ENCODE data around the gene C9orf40. TPM values are rescaled to one million over a fixed set of nuclear protein-coding genes. Genes with fewer than 3 reads are reported as not detected.
A peak's percentile ranks its signal among the peaks of the same experiment; 100 is the strongest.

Gene C9orf40, protein sequence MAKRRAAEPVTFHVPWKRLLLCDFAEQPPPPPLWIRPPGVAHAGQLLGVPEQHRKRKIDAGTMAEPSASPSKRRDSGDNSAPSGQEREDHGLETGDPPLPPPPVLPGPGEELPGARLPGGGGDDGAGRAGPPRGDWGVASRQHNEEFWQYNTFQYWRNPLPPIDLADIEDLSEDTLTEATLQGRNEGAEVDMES
- 2.0 TPM for total RNA-seq

DNA sequence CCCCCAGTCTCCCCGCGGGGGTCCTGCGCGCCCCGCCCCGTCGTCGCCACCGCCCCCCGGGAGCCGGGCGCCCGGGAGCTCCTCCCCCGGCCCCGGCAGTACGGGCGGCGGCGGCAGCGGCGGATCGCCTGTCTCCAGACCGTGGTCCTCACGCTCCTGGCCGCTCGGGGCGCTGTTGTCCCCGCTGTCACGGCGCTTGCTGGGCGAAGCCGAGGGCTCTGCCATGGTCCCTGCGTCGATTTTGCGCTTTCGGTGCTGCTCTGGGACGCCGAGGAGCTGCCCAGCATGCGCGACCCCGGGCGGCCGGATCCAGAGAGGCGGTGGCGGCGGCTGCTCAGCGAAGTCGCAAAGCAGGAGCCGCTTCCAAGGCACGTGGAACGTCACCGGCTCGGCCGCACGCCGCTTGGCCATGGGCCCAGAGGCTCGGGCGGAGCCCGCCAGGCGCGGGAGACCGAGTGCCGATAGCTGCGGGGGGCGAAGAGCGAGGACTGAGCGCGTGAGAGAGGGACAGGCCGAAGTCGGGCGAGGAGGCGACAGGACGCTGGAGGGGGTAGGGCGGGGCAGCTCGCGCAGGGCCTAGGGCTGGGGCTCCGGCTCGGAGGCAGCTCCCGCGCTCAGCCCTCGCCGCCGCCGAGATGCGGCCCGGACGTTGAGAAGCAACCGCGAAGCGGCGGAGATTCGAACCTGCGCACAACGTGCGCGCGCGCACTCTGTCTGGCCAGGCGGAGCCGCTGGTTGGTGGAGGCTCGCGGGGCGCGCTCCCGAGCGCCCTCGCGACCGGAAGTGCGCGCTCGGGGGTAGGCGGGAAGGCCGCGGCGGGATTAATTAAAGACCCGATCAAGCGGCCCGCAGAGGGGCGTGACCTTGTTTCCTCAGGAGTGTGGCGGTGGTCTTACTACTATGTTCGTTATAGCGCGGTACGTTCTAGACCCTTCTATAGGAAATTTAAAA lies at the start of gene C9orf40:
TSS of gene C9orf40 (minus strand) at position 712 of the 951 bp plus-strand sequence. CDS start at position 411, 301 bp downstream.
- DNase-seq (ENCODE audit: low spot score) (peak; percentile 90), ATAC-seq (peak; percentile 97)

DNA sequence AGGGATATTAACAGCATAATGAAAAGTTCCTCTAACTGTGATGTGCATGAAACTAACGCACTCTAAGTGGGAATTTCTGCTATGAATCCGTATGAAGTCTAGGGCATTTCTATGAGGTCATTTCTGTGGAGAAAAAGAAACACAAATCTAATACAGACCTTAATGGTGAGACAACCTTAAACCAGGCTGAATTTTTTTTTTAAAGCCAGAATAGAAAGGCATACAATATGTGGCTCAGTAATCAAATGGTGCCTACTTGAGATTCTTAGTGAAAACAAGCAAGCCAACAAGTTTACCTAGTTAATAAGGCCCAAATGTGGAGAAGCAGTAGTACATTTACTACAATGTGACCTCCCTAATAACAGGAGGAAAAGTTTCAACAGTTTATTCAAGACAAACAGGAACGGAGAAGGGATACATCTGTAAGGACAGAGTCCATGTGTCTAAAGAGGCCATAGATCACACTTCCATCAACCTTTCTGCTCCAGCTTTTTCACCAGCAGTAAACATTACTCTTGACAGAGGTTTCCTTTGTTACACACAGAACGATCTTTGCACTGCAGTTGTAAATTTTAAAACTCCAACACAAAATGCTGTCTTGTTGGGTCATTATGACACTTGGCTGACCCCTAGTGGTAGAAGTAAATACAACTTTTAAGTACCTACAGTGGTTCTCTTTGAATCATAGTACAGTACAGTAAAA lies 49.2 kb upstream of the C9orf40 start:
- ATAC-seq (peak; percentile 99), DNase-seq (ENCODE audit: low spot score) (no peak)

DNA sequence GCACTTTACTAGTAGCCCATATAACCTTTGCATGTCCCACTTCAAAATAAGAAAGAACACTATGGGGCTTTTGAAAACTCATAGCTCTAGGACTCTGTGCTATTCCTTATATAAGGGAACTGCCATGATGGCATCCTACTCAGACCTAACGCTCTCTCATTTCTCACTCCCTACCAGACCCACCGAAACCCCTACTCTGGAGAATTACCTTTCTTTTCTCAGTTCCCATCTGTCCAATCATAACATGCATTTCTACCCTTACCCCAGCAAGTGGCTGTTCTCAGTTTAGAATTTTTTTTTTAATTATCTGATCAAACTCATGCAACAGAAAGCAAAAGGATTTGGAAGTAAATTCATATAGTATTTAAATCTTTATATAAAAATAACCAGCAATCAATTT lies 48.1 kb upstream of the C9orf40 start:
- ATAC-seq (no peak), DNase-seq (ENCODE audit: low spot score) (no peak)

DNA sequence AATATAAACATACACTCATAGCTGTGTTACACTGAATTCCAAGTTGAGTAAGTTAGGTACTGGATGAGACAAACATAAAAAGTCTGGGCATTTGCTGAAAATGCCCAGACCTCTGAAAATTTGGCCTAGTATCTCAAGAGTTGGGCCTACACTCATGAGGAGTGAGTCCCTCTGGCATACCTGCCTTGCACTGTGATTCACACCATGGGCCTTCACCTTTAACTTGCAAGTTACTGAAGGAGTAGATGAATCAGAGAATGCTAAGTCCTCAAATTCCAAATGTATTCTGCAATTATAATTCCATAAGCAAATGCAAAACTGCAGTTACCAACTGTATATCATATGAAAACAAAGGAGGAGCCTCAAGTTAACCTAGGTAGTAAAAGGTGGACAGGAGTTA lies 32.3 kb upstream of the C9orf40 start:
- ATAC-seq (no peak), DNase-seq (ENCODE audit: low spot score) (no peak)

DNA sequence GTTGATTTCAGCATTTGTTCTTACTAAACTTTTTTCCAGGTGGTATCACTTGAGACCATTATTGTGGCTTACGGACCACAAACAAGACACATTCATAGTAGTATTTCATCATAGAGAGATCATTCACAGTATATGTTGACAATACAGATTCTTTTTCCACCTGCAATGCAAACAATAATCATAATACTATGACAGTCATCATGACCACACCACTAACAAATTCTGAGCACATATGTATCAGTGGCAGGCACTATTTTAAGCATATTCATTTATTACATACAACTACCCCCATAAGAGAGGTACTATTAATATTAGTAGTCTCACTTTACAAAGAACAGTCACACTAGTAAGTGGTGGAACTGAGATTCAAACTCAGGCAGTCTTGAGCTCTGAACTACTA lies 31.0 kb upstream of the C9orf40 start:
- no peak for ATAC-seq

DNA sequence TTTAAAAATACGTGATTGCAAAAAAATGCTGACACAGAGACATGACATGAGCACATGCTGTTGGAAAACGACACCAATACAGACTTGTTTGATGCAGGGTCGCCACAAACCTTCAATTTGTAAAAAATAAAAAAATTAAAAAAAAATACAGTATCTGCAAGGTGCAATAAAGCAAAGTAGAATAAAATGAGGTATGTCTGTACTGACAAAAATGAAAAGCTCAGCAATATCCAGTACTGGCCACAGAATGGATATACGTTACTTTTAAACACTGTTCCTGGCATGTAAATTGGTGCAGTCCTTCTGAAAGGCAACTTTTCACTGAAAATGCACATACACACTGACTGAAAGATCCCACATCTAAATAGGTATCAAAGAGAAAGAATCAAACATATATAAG lies 27.1 kb upstream of the C9orf40 start:
- ATAC-seq, result no peak
- no peak for DNase-seq (ENCODE audit: low spot score)

More for the DNA sequence above, 31.0 kb upstream of the C9orf40 start:
- no peak for DNase-seq (ENCODE audit: low spot score)

DNA sequence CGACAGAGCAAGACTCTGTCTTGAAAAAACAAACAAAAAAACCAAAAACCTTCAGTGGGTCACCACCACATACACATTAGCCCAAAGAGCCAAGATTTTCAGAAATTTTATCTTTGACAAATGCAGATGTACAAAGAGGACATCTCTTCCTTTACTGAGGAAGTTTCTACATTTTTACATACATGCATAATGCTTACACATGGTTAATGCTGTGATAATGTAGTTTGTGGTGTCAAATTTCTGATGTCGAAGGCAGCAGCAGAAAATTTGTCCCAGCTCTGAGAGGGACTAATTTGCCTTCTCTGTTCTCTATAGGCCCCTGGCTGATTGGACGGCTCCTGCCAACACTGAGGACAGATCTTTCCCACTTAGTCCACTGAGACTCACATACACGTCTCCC lies 24.6 kb upstream of the C9orf40 start:
- DNase-seq (ENCODE audit: low spot score), result no peak
- ATAC-seq, result no peak

DNA sequence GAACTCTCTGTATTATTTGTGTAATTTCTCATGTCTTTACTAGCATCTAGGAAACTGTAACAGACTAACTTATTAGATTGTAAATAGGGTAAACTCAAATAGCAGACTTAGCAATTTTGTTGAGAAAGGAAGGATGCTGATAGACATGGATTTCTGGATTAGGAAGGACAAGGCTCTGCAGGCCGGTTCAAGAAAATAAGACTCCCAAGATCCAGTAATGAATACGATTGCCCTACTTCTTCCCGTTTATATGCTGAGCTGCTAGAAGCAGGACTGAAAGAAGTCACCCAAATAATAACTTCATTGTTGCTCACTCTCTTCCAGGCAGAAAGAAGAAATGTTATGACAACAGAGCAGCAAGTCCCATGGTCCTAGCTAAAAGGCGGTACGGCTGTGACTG lies 22.8 kb upstream of the C9orf40 start:
- no peak for DNase-seq (ENCODE audit: low spot score)
- ATAC-seq, result no peak

DNA sequence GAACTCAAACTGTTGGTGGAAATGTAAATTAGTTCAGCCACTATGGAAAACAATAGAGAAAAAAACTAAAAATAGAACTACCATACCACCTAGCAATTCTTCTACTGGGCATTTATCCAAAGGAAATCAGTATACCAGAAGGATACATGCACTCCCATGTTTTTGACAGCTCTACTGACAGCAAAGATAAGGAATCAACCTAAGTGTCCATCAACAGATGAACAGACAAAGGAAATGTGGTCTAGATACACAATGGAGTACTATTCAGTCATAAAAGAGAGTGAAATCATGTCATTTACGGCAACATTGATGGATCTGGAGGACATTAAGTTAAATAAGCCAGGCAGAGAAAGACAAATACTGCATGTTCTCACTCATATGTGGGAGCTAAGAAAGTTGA lies 21.8 kb upstream of the C9orf40 start:
- ATAC-seq (no peak), DNase-seq (ENCODE audit: low spot score) (no peak)

DNA sequence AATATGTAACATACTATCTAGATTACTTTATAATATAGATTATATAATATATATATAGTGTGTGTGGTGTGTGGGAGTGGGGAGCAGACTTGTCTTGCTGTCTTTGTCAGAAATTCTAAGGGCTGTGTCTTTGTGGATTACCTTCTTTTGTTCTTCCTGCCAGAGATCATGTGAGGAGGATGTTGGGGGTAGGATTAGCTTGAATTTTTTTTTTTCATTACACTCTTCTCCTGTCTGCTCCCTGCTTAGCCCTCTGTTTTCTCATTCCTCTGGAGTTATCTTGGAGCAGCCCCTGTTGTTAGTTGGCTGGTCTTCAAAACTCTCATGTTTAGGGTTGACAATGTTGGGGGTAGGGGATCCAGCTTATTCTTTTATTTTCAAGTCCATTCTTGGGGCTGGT lies 21.0 kb upstream of the C9orf40 start:
- no peak for ATAC-seq
- no peak for DNase-seq (ENCODE audit: low spot score)

DNA sequence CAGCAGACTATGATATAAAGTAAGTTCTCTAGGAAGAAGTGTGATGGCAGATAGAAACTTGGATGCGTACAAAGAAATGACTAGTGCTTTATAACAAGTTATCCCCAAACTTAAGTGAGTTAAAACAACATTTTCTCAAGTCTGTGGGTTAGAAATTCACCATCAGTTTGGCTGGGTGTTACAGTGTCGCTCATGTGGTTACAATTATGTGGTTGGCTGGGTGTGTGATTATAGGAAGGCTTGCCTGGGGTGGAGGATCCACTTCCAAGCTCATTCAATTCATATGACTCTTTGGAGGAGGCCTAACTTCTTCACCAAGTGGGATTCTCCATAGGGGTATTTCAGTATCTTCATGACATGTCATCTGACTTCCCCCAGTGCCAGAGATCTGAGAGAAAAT lies 10.3 kb upstream of the C9orf40 start:
- DNase-seq (ENCODE audit: low spot score) (no peak), ATAC-seq (no peak)

DNA sequence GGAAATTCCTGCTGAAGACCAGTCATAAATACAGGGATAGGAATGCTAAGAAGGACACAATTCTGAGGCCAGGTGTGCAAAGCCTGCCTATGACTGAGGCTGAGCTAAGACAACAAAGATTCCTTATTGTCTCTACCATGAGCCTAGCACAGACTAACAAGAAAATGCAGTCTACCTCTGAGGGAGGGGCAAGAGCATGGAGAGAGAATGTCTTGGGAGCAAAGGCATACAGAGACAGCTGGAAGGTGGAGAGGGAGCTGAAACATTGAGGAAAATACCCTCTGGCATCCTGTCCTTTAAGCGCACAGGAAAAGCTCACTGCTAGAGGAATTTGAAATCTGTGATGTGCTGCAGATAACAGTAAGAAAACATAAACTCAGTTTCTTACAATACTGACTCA lies 8.8 kb upstream of the C9orf40 start:
- ATAC-seq (no peak), DNase-seq (ENCODE audit: low spot score) (no peak)

DNA sequence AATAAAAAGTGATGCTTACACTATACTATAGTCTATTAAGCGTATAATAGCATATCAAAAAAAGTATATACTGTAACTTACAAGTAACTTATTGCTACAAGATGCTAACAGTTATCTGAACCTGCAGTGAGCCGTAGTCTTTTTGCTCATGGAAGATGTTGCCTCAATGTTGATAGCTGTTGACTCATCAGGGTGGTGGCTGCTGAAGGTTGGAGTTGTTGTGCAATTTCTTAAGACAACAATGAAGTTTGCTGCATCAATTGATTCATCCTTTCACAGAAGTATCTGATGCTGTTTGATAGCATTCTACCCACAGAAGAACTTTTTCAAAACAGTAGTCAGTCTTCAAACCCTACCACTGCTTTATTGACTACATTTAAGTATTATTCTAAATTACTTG lies 7.8 kb upstream of the C9orf40 start:
- DNase-seq (ENCODE audit: low spot score) (no peak), ATAC-seq (no peak)

DNA sequence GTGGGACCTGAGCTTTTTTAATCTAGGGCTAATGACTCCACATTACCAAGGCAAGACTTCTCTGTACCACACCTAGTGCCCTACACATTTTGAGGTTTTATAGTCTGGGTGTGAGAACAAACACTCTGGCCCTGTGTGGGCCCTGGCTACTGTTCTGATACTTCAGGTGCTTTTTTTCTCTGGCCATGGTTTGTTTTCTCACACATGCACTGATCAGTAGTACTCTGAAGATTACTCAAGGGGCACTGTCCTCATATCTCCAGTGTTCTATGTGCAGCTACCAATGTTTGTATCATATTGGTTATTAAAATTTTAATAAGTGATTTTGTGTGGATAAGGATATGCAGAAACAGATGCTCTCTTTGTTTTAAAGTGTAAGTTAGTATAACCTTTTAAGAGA lies 5.9 kb upstream of the C9orf40 start:
- ATAC-seq (no peak), DNase-seq (ENCODE audit: low spot score) (no peak)

DNA sequence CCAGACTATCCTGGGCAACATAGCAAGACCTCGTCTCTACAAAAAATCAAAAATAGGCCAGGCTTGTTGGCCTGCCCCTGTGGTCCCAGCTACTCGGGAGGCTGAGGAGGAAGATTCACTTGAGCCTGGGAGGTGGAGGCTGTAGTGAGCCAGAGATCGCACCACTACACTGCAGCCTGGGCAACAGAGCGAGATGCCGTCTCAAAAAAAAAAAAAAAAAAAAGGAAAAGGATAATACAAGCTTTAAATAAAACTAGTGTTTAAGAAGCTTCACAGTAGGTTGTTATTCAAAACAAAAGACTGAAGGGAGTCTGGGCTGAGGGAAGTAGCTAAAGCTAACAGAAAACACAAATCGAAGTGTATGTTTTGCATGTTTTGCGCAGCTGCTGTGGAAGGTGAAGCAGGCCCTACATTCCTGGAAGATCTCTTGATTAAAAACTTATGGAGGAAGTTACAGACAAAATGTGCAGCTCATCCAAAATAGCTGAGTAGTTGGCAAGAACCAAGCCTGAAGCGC lies 581 bp upstream of the C9orf40 start:
- DNase-seq (ENCODE audit: low spot score) (no peak), ATAC-seq (no peak)

DNA sequence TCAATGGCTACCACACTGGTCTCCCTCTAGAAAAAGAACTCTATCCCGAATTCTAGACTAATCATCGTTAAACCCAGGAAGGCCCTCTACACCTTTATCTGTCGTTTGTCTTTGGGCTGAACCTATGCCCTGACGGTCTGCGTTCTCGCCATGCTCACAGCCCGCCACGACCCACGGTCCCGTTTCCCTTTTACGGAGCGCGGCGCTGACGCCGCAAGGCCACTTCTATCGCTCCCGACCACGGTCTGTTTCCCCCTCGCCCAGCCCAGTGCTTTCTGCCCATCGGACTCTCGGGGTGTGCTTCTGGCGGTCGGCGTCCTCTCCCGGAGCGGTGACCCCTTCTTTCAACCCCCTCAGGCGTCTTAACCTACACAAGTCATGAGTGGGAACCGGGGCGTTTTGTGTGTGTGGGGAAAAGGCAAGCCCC lies 974 bp downstream of the C9orf40 start:
- DNase-seq (ENCODE audit: low spot score) (peak; percentile 59), ATAC-seq (peak; percentile 51)

DNA sequence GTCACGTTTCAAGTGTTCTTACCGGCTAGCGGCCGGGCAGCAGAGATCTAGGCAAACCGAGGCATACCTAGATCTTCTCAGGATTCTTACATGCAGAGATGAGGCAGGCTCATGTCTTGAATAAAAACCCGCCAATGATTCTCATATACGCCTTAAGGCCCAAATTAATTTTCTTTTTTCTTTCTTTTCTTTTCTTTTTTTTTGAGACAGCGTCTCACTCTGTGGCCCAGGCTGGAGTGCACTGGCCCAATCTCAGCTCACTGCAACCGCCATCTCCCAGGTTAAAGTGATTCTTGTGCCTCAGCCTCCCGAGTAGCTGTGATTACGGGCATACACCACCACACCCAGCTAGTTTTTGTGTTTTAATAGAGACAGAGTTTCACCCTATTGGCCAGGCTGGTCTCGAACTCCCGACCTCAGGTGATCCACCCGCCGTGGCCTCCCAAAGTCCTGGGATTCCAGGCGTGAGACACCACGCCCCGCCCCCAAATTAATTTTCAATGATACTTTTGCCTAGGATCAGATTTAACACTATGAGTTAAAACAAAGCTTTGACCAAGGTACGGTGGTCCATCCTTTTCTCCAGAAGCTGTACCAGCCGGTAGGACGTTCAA lies 1.5 kb downstream of the C9orf40 start:
- no peak for DNase-seq (ENCODE audit: low spot score)

DNA sequence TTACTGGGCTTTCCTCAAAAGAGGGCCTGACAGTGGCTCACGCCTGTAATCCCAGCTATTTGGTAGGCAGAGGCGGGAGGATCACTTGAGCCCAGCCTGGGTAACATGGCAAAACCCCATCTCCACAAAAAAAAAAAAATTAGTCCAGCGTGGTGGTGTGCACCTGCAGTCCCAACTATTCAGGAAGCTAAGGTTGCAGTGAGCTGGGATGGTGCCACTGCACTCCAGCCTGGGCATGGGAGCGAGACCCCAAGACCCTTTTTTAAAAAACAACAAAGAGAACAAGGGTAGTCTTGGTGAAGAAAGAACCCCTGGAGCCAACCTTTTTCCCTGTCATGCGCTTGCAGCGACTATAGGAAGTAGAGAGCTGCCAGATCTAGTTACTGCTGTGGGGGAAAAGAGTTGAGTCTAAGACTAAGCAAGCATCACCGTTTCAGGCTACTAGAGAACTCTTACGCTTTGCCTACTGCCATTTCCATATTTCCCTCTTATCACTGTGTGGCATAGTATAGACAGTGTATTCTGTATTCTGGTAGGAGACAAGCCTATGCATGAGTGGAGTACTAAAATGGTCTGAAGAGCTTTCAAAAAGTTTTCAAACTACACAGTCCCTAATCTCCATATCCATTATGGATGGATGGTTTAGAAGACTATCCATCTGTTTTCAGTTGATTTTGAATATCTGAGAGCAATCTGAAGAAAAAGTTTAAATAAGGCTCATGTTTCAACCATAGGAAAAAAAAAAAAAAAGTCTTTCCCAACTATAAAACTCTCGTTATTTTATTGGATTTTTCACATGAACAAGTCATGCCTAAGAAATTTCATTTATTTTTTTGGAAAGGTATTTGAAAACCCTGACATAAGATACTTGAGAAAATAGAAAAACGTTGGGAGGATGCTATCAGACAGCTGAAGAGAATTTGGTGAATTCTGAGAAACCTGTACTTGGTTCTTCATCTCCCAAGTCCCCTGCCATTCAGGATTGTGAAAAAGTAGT lies 2.6 kb downstream of the C9orf40 start:
- ATAC-seq, result no peak
- DNase-seq (ENCODE audit: low spot score), result no peak

More for the DNA sequence above, 1.5 kb downstream of the C9orf40 start:
- no peak for ATAC-seq

DNA sequence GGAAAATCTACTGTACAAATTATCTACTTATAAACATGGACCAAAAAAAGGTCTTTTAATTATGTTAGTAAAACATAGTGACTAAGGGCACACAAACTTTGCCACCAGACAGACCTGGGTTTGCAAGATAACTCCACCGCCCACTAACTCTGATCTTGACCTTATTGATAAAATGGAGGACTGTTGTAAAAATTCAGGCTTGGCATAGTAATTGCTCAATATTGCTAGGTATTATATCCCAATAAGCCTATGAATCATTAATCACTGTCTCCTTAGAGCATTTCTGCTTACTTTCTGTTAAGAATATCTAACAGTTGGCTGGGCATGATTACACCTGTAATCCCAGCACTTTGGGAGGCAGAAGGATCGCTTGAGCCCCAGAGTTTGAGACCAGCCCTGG lies 3.8 kb downstream of the C9orf40 start:
- ATAC-seq, result no peak
- no peak for DNase-seq (ENCODE audit: low spot score)

DNA sequence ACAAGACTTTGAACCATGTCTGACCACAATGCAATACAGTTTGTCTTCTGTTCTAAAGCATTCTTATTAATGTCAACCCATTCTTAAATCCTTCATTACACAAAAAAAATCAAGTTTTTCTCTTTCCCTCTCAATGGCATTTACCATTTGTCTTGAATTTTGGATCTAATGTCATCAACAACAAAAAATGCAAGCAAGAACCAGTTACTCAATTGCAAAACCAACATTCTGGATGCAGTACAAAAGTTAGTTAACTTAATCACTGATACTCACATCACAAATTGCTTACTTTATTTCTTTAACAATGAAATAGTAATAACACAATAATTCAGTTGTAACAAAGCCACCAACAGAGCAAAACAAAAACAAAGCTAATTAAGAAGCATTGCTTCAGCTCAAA lies 6.0 kb downstream of the C9orf40 start:
- no peak for ATAC-seq
- DNase-seq (ENCODE audit: low spot score), result no peak
